Measurements from ENCODE around the gene CEP85L.

Gene CEP85L

DNA sequence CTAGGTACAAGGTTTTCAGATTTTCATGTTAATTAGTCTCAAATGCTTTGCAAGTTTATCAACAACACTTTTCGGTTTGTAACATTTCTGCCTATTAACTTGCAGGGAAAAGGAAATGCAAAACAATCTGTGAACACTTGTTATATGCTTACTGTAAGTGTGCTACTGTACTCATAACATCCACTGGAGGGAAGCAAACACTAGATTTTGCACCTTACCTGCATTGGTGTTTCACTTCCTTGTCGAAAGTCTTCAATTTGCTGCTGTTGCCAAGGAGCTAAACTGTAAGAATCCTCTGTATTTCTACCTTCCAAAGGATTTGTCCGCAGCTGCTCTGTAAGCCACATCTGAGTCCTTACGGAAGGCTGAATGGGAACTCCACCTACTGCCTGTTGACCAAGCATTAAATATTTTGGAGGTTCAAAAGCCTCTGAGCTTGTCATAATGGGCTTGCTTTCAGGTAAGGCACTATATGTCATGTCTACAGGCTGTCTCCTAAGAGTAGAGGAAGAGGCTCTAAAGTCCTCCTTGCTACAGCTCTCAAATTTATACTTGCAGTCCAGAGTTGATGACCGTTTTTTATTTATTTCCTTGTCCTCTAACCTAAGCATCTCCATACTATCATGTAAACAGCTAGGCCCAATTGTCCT is 86.0 kb downstream of the CEP85L start:
- peaks cover 0 to 3% (median 0%) of the 10 kb centered on the region in 5 donors for H3K4me1 ChIP-seq (ENCODE audit: control insufficient read depth in 5 of 5, insufficient read depth in 5 of 5, low read length in 5 of 5)
- H3K4me3 ChIP-seq (ENCODE audit: low read depth in 1 of 5, low read length in 5 of 5): no peak overlapping the region

DNA sequence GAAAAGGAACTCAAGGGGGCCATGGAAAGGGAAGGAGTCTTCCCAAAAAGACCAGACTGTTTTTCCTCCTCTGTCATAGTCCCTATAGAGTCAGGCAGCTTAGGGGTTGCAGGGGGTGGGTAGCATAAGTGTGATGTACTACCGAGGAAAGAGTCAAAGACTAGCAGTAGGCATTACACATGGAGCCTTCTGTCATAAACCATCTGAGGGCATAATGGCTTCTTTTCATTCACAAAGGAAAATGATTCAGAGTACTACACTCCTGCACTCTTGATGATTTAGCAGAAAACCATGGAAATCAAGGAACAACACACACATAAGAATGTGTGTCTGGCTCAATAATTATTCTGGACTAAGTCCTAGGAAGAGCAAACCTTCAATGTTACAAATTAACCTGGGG is 88.4 kb downstream of the CEP85L start:
- Histone ChIP-seq H3K9ac (ENCODE audit: low read length in 5 of 5) (no peak overlapping the region), H3K27ac (ENCODE audit: low read depth, low read length) (no peak overlapping the region), H3K4me1 (ENCODE audit: control insufficient read depth in 5 of 5, insufficient read depth in 5 of 5, low read length in 5 of 5) (peaks cover 0 to 4% (median 0%) of the 10 kb centered on the region in 5 donors), H3K9me3 (ENCODE audit: control insufficient read depth in 5 of 5, low read length in 5 of 5) (no peaks in the 10 kb centered on the region), H3K27me3 (ENCODE audit: control insufficient read depth in 5 of 5, insufficient read depth in 4 of 5, low read length in 5 of 5) (no peaks in the 10 kb centered on the region), H3K4me3 (ENCODE audit: low read depth in 1 of 5, low read length in 5 of 5) (no peak overlapping the region), H3K36me3 (ENCODE audit: control insufficient read depth in 5 of 5, insufficient read depth in 5 of 5, low read length in 5 of 5) (peaks cover 4 to 8% (median 6%) of the 10 kb centered on the region in 5 donors)

More for the DNA sequence above, 86.0 kb downstream of the CEP85L start:
- H3K27ac ChIP-seq (ENCODE audit: low read depth, low read length): no peak overlapping the region
- no peaks in the 10 kb centered on the region for H3K9me3 ChIP-seq (ENCODE audit: control insufficient read depth in 5 of 5, low read length in 5 of 5)
- no peak overlapping the region for H3K9ac ChIP-seq (ENCODE audit: low read length in 5 of 5)
- H3K27me3 ChIP-seq (ENCODE audit: control insufficient read depth in 5 of 5, insufficient read depth in 4 of 5, low read length in 5 of 5): no peaks in the 10 kb centered on the region
- H3K36me3 ChIP-seq (ENCODE audit: control insufficient read depth in 5 of 5, insufficient read depth in 5 of 5, low read length in 5 of 5): peaks cover 4 to 8% (median 6%) of the 10 kb centered on the region in 5 donors

DNA sequence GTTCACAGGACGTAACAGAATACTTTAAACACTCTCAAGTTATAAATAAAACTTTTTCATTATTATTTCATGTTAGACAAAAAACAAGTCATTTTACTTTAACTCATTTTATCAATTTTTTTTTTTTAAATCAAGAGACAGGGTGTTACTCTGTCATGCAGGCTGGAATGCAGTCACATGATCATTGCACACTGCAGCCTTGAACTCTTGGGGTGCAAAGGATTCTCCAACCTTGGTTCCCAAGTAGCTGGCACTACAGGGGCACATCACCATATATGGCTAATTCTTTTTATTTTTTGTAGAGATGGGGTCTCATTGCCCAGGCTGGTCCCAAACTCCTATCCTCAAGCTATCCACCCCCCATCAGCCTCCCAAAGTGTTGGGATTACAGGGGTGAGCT is 89.1 kb downstream of the CEP85L start:
- H3K9me3 ChIP-seq (ENCODE audit: control insufficient read depth in 5 of 5, low read length in 5 of 5): no peaks in the 10 kb centered on the region
- H3K9ac ChIP-seq (ENCODE audit: low read length in 5 of 5): no peak overlapping the region
- H3K4me1 ChIP-seq (ENCODE audit: control insufficient read depth in 5 of 5, insufficient read depth in 5 of 5, low read length in 5 of 5): peaks cover 0 to 4% (median 0%) of the 10 kb centered on the region in 5 donors
- peaks cover 4 to 8% (median 6%) of the 10 kb centered on the region in 5 donors for H3K36me3 ChIP-seq (ENCODE audit: control insufficient read depth in 5 of 5, insufficient read depth in 5 of 5, low read length in 5 of 5)
- H3K27ac ChIP-seq (ENCODE audit: low read depth, low read length): no peak overlapping the region
- no peaks in the 10 kb centered on the region for H3K27me3 ChIP-seq (ENCODE audit: control insufficient read depth in 5 of 5, insufficient read depth in 4 of 5, low read length in 5 of 5)
- H3K4me3 ChIP-seq (ENCODE audit: low read depth in 1 of 5, low read length in 5 of 5): no peak overlapping the region

GRCh38 chr6:118559659-118560058 is 91.7 kb downstream of the CEP85L start:
- Histone ChIP-seq H3K36me3 (ENCODE audit: control insufficient read depth in 5 of 5, insufficient read depth in 5 of 5, low read length in 5 of 5) (peaks cover 0 to 2% (median 0%) of the 10 kb centered on the region in 5 donors), H3K9ac (ENCODE audit: low read length in 5 of 5) (no peak overlapping the region), H3K27me3 (ENCODE audit: control insufficient read depth in 5 of 5, insufficient read depth in 4 of 5, low read length in 5 of 5) (no peaks in the 10 kb centered on the region), H3K27ac (ENCODE audit: low read depth, low read length) (no peak overlapping the region), H3K4me3 (ENCODE audit: low read depth in 1 of 5, low read length in 5 of 5) (no peak overlapping the region), H3K9me3 (ENCODE audit: control insufficient read depth in 5 of 5, low read length in 5 of 5) (no peaks in the 10 kb centered on the region), H3K4me1 (ENCODE audit: control insufficient read depth in 5 of 5, insufficient read depth in 5 of 5, low read length in 5 of 5) (peaks cover 0 to 4% (median 0%) of the 10 kb centered on the region in 5 donors)

DNA sequence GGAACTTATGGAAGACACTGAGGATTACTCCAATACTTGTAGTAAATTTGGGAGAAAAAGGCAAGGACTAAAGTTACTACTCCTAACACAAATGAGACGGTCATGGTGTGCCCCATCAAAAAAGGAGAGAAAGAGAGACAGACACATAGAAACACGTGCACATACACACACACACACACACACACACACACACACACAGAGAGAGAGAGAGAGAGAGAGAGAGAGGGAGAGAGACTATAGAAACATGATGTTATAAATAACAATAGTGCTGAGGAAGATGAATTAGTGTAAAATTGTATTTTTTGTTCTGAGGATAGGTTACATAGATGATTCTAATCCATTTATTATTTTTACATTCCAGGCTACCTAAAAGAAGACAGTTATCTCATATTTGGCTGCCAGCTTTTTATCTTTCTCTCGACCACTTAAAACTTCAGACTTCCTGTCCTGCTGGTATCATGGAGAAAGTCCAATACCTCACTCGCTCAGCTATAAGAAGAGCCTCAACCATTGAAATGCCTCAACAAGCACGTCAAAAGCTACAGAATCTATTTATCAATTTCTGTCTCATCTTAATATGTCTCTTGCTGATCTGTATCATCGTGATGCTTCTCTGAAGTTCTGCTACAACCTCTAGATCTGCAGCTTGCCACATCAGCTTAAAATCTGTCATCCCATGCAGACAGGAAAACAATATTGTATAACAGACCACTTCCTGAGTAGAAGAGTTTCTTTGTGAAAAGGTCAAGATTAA is 92.8 kb downstream of the CEP85L start:
- Histone ChIP-seq H3K36me3 (ENCODE audit: control insufficient read depth in 5 of 5, insufficient read depth in 5 of 5, low read length in 5 of 5) (no peaks in the 10 kb centered on the region), H3K4me1 (ENCODE audit: control insufficient read depth in 5 of 5, insufficient read depth in 5 of 5, low read length in 5 of 5) (peaks cover 0 to 4% (median 0%) of the 10 kb centered on the region in 5 donors), H3K9ac (ENCODE audit: low read length in 5 of 5) (no peak overlapping the region), H3K4me3 (ENCODE audit: low read depth in 1 of 5, low read length in 5 of 5) (no peak overlapping the region), H3K9me3 (ENCODE audit: control insufficient read depth in 5 of 5, low read length in 5 of 5) (no peaks in the 10 kb centered on the region), H3K27ac (ENCODE audit: low read depth, low read length) (no peak overlapping the region), H3K27me3 (ENCODE audit: control insufficient read depth in 5 of 5, insufficient read depth in 4 of 5, low read length in 5 of 5) (no peaks in the 10 kb centered on the region)

DNA sequence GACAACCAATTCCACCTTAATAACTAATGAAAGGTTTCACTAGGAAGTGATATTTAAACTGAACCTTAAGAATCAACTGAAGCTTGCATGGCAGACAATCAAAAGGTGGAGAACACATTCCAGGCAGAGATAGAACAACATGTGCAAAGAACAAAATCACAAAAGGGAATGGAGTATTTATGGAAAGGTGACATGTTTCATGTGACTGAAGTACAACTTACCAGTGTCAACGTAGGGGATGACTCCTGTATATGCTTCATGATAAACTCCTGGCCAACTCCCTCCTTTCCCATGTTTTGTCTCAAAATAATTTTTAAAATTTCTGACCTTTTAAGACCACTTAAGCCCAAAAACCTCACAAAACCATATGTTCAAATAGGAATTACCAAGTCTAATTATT is 96.7 kb downstream of the CEP85L start:
- Histone ChIP-seq H3K27ac (ENCODE audit: low read depth, low read length) (no peak overlapping the region), H3K9me3 (ENCODE audit: control insufficient read depth in 5 of 5, low read length in 5 of 5) (no peaks in the 10 kb centered on the region), H3K27me3 (ENCODE audit: control insufficient read depth in 5 of 5, insufficient read depth in 4 of 5, low read length in 5 of 5) (no peaks in the 10 kb centered on the region), H3K4me3 (ENCODE audit: low read depth in 1 of 5, low read length in 5 of 5) (no peak overlapping the region), H3K4me1 (ENCODE audit: control insufficient read depth in 5 of 5, insufficient read depth in 5 of 5, low read length in 5 of 5) (peaks cover 0 to 13% (median 8%) of the 10 kb centered on the region in 5 donors), H3K9ac (ENCODE audit: low read length in 5 of 5) (no peak overlapping the region), H3K36me3 (ENCODE audit: control insufficient read depth in 5 of 5, insufficient read depth in 5 of 5, low read length in 5 of 5) (no peaks in the 10 kb centered on the region)

GRCh38 chr6:118553132-118553531 is 98.3 kb downstream of the CEP85L start:
- H3K27me3 ChIP-seq (ENCODE audit: control insufficient read depth in 5 of 5, insufficient read depth in 4 of 5, low read length in 5 of 5): no peaks in the 10 kb centered on the region
- no peak overlapping the region for H3K9ac ChIP-seq (ENCODE audit: low read length in 5 of 5)
- H3K36me3 ChIP-seq (ENCODE audit: control insufficient read depth in 5 of 5, insufficient read depth in 5 of 5, low read length in 5 of 5): no peaks in the 10 kb centered on the region
- H3K27ac ChIP-seq (ENCODE audit: low read depth, low read length): no peak overlapping the region
- H3K4me3 ChIP-seq (ENCODE audit: low read depth in 1 of 5, low read length in 5 of 5): no peak overlapping the region
- peaks cover 0 to 13% (median 8%) of the 10 kb centered on the region in 5 donors for H3K4me1 ChIP-seq (ENCODE audit: control insufficient read depth in 5 of 5, insufficient read depth in 5 of 5, low read length in 5 of 5)
- H3K9me3 ChIP-seq (ENCODE audit: control insufficient read depth in 5 of 5, low read length in 5 of 5): no peaks in the 10 kb centered on the region

DNA sequence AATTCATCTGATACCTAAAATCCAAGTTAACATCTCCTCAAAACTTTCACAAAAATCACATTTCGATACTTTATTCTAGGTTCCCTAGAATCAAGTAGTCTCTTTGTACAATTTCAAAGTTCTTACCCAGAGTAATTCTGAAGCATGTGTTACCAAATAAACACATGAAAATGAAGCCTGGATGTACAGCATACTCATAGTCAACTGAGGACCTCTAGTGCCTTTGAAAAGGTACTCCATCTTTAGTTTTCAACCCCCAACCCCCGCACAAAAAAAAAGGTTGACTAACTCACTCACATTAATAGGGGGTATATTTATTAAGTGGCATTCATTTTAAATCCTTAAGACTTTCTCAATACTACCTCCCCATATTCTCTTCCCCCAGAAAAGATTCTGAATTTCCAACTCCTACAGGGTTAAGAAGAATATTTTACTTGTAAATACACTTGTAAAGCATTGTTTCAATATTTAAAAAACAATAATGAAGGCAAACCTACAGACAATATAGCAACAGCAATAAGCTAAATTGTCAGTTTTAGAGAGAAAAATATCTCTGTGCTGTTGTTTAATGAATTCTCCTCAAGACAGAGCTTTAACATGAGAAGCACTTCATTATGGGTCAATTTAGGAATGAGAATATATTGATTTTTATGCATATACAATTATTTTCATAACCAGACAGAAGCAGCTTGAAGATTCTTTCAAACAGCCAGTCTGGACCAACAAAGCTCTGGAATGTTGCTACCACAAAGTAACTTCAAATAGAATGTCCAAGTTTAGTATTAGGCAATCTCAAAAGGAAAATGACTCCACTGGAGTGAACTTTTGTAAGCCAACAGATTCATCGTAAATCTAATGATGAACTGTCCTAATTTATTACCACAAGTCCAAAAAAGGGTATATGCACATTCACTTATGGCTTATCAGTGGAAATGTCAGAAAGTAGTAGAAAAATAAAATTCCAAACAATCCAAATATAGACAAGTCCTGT is 100.0 kb downstream of the CEP85L start:
- Histone ChIP-seq H3K9ac (ENCODE audit: low read length in 5 of 5) (peak overlapping the region in 1 of 5 donors; percentile 11), H3K4me3 (ENCODE audit: low read depth in 1 of 5, low read length in 5 of 5) (no peak overlapping the region), H3K36me3 (ENCODE audit: control insufficient read depth in 5 of 5, insufficient read depth in 5 of 5, low read length in 5 of 5) (no peaks in the 10 kb centered on the region), H3K9me3 (ENCODE audit: control insufficient read depth in 5 of 5, low read length in 5 of 5) (no peaks in the 10 kb centered on the region), H3K4me1 (ENCODE audit: control insufficient read depth in 5 of 5, insufficient read depth in 5 of 5, low read length in 5 of 5) (peaks cover 0 to 17% (median 8%) of the 10 kb centered on the region in 5 donors), H3K27me3 (ENCODE audit: control insufficient read depth in 5 of 5, insufficient read depth in 4 of 5, low read length in 5 of 5) (no peaks in the 10 kb centered on the region), H3K27ac (ENCODE audit: low read depth, low read length) (no peak overlapping the region)

GRCh38 chr6:118548613-118549012 is 102.8 kb downstream of the CEP85L start:
- no peak overlapping the region for H3K27ac ChIP-seq (ENCODE audit: low read depth, low read length)
- H3K36me3 ChIP-seq (ENCODE audit: control insufficient read depth in 5 of 5, insufficient read depth in 5 of 5, low read length in 5 of 5): no peaks in the 10 kb centered on the region
- no peak overlapping the region for H3K9ac ChIP-seq (ENCODE audit: low read length in 5 of 5)
- H3K4me1 ChIP-seq (ENCODE audit: control insufficient read depth in 5 of 5, insufficient read depth in 5 of 5, low read length in 5 of 5): peaks cover 0 to 19% (median 8%) of the 10 kb centered on the region in 5 donors
- H3K27me3 ChIP-seq (ENCODE audit: control insufficient read depth in 5 of 5, insufficient read depth in 4 of 5, low read length in 5 of 5): no peaks in the 10 kb centered on the region
- no peak overlapping the region for H3K4me3 ChIP-seq (ENCODE audit: low read depth in 1 of 5, low read length in 5 of 5)
- H3K9me3 ChIP-seq (ENCODE audit: control insufficient read depth in 5 of 5, low read length in 5 of 5): no peaks in the 10 kb centered on the region
